Measurements from ENCODE around the gene WDR72. TPM values are rescaled to one million over a fixed set of nuclear protein-coding genes. Genes with fewer than 3 reads are reported as not detected.

WDR72 gene
- total and polyA plus RNA-seq, 2 of the 8 experiments (the other 6 are each of a cell fraction or from before 2014, with no cell fraction given) = 1.2 to 1.9 TPM

- TF ChIP-seq EGR1 (IDR thresholded peaks at IDR 0.05; ENCODE audit: borderline replicate concordance, low read depth, low read length) = no peak
- TF ChIP-seq RXRA (IDR thresholded peaks at IDR 0.05; ENCODE audit: insufficient read depth, low read depth, low read length) = no peak
- TF ChIP-seq SP4 (IDR thresholded peaks at IDR 0.05; ENCODE audit: low read length) = no peak
- no peak for TF ChIP-seq POLR2AphosphoS5 (IDR thresholded peaks at IDR 0.05; ENCODE audit: low read depth, low read length)
Measured at GRCh38 chr15:53665930-53666329, 93.5 kb downstream of the WDR72 start (continued).
